ENCODE results near the gene FAM110D.

Gene FAM110D

DNA sequence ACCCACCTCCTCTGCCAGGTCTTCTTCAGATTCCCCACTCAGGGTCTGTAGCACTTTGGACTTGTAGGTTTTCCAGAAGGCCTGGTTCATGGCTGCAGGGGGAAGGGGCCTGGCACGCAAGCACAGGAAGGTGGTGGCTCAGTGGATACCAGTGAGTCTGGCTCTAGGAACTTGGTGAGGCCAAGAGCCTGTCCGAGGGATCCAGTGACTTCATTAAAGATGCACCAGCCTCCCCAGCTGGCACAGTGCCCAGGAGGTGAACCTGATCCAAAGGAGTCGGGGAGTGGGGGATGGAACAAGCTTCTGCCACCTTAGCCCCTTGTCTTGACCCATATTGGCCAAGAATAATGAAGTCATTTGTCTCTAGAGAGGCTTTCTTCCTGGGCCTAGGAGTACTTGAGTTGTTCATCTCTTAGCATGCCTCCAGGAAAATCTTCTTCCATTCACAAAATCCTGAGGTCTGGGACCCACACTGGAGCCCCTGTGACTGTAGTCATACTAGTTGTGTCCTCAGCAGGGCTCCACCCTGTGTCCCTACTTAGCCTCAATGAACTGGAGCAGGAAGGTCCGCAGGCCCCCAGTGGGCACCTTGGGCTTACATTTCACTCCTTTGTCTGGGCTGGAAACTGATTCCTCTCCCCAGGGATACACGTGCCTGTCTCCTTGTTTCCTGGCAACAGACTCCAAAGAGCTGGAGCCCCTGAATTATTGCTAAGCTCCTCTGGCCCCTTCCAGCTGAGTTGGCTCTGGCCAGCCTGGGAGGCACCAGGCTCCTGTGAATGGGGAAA is 9.7 kb downstream of the FAM110D start, which contains the start of gene C1orf232:
TSS of gene C1orf232 (minus strand) at position 554 of the 788 bp plus-strand sequence. CDS start at position 90, 464 bp downstream.
- TF ChIP-seq TAF1 (IDR thresholded peaks at IDR 0.05; ENCODE audit: low read depth, low read length) (no peak), POLR2A (IDR thresholded peaks at IDR 0.05; ENCODE audit: low read depth, low read length) (no peak), POLR2AphosphoS5 (IDR thresholded peaks at IDR 0.05; ENCODE audit: low read depth, low read length) (no peak), SPI1 (IDR thresholded peaks at IDR 0.05; ENCODE audit: low read depth, low read length) (no peak), PAX5 (IDR thresholded peaks at IDR 0.05; ENCODE audit: insufficient read depth, low read length, severe bottlenecking) (no peak), POU2F2 (IDR thresholded peaks at IDR 0.05; ENCODE audit: low read depth, low read length) (no peak)
- FAIRE-seq (no peak), DNase-seq (ENCODE audit: insufficient read length, low spot score) (no peak)

GRCh38 chr1:26169198-26169554 is 10.3 kb downstream of the FAM110D start:
- no peak for FAIRE-seq
- DNase-seq (ENCODE audit: insufficient read length, low spot score), result no peak
- no peak for TF ChIP-seq PAX5 (IDR thresholded peaks at IDR 0.05; ENCODE audit: insufficient read depth, low read length, severe bottlenecking)
- no peak for TF ChIP-seq POLR2AphosphoS5 (IDR thresholded peaks at IDR 0.05; ENCODE audit: low read depth, low read length)
- no peak for TF ChIP-seq TAF1 (IDR thresholded peaks at IDR 0.05; ENCODE audit: low read depth, low read length)
- TF ChIP-seq POLR2A (IDR thresholded peaks at IDR 0.05; ENCODE audit: low read depth, low read length), result no peak
- no peak for TF ChIP-seq SPI1 (IDR thresholded peaks at IDR 0.05; ENCODE audit: low read depth, low read length)
- no peak for TF ChIP-seq POU2F2 (IDR thresholded peaks at IDR 0.05; ENCODE audit: low read depth, low read length)

GRCh38 chr1:26169669-26170471 is 11.0 kb downstream of the FAM110D start, which contains the start of gene ZNF593:
Gene ZNF593 (plus strand): TSS chr1:26169908. CDS start chr1:26169984, 76 bp downstream.
- FAIRE-seq (peak; percentile 100), DNase-seq (ENCODE audit: insufficient read length, low spot score) (peak; percentile 100)
- TF ChIP-seq PAX5 (IDR thresholded peaks at IDR 0.05; ENCODE audit: insufficient read depth, low read length, severe bottlenecking) (no peak), POLR2AphosphoS5 (IDR thresholded peaks at IDR 0.05; ENCODE audit: low read depth, low read length) (0 out of 2 replicates have a peak, but pooled peaks have one; percentile 61), TAF1 (IDR thresholded peaks at IDR 0.05; ENCODE audit: low read depth, low read length) (no peak), POU2F2 (IDR thresholded peaks at IDR 0.05; ENCODE audit: low read depth, low read length) (no peak), SPI1 (IDR thresholded peaks at IDR 0.05; ENCODE audit: low read depth, low read length) (peak; percentile 9; the same call in 1 of the 2 replicates), POLR2A (IDR thresholded peaks at IDR 0.05; ENCODE audit: low read depth, low read length) (peak; percentile 76)

- FAIRE-seq (no peak), DNase-seq (ENCODE audit: insufficient read length, low spot score) (no peak)
- TF ChIP-seq PAX5 (IDR thresholded peaks at IDR 0.05; ENCODE audit: insufficient read depth, low read length, severe bottlenecking) (no peak), POLR2A (IDR thresholded peaks at IDR 0.05; ENCODE audit: low read depth, low read length) (no peak), POU2F2 (IDR thresholded peaks at IDR 0.05; ENCODE audit: low read depth, low read length) (no peak), SPI1 (IDR thresholded peaks at IDR 0.05; ENCODE audit: low read depth, low read length) (no peak), TAF1 (IDR thresholded peaks at IDR 0.05; ENCODE audit: low read depth, low read length) (no peak), POLR2AphosphoS5 (IDR thresholded peaks at IDR 0.05; ENCODE audit: low read depth, low read length) (no peak)
These were observed 11.6 kb downstream of the FAM110D start for GRCh38 chr1:26170472-26170821.

- TF ChIP-seq PAX5 (IDR thresholded peaks at IDR 0.05; ENCODE audit: insufficient read depth, low read length, severe bottlenecking) (no peak), POLR2AphosphoS5 (IDR thresholded peaks at IDR 0.05; ENCODE audit: low read depth, low read length) (no peak)
- no peak for DNase-seq (ENCODE audit: insufficient read length, low spot score)
- no peak for FAIRE-seq
These were observed 12.5 kb downstream of the FAM110D start, which contains the start of gene ZNF593OS for GRCh38 chr1:26171084-26172072. Gene ZNF593OS (minus strand): TSS chr1:26171832. CDS start chr1:26171661, 171 bp downstream.

DNA sequence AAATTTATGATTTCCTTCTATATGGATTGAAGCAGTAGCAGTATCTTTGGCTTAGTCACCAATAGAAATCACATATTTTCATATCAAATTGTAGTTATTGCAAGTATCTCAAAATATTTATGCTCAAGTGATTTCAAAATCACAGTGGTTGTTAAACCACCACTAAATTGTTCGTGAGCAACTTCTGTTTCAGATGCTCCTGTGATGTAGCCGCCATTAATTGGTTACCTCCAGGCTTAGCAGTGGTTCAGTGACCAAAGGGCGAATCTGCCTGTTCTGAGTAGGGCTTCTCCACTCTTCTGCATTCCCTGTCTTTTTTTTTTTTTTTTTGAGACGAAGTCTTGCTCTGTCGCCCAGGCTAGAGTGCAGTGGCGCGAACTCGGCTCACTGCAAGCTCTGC is 16.5 kb downstream of the FAM110D start:
- DNase-seq (ENCODE audit: insufficient read length, low spot score) (no peak), FAIRE-seq (no peak)
- TF ChIP-seq PAX5 (IDR thresholded peaks at IDR 0.05; ENCODE audit: insufficient read depth, low read length, severe bottlenecking) (no peak), POLR2AphosphoS5 (IDR thresholded peaks at IDR 0.05; ENCODE audit: low read depth, low read length) (no peak), POU2F2 (IDR thresholded peaks at IDR 0.05; ENCODE audit: low read depth, low read length) (no peak), TAF1 (IDR thresholded peaks at IDR 0.05; ENCODE audit: low read depth, low read length) (no peak), SPI1 (IDR thresholded peaks at IDR 0.05; ENCODE audit: low read depth, low read length) (no peak), POLR2A (IDR thresholded peaks at IDR 0.05; ENCODE audit: low read depth, low read length) (no peak)

GRCh38 chr1:26177182-26177684 is 18.4 kb downstream of the FAM110D start, which contains the start of gene CNKSR1:
Gene CNKSR1 (plus strand): TSS chr1:26177491. CDS start chr1:26177548, 57 bp downstream.
- no peak for TF ChIP-seq POLR2AphosphoS5 (IDR thresholded peaks at IDR 0.05; ENCODE audit: low read depth, low read length)
- no peak for TF ChIP-seq PAX5 (IDR thresholded peaks at IDR 0.05; ENCODE audit: insufficient read depth, low read length, severe bottlenecking)
- TF ChIP-seq POLR2A (IDR thresholded peaks at IDR 0.05; ENCODE audit: low read depth, low read length), result no peak
- no peak for TF ChIP-seq SPI1 (IDR thresholded peaks at IDR 0.05; ENCODE audit: low read depth, low read length)
- no peak for TF ChIP-seq POU2F2 (IDR thresholded peaks at IDR 0.05; ENCODE audit: low read depth, low read length)
- no peak for TF ChIP-seq TAF1 (IDR thresholded peaks at IDR 0.05; ENCODE audit: low read depth, low read length)
- DNase-seq (ENCODE audit: insufficient read length, low spot score) (no peak), FAIRE-seq (peak; percentile 13)

DNA sequence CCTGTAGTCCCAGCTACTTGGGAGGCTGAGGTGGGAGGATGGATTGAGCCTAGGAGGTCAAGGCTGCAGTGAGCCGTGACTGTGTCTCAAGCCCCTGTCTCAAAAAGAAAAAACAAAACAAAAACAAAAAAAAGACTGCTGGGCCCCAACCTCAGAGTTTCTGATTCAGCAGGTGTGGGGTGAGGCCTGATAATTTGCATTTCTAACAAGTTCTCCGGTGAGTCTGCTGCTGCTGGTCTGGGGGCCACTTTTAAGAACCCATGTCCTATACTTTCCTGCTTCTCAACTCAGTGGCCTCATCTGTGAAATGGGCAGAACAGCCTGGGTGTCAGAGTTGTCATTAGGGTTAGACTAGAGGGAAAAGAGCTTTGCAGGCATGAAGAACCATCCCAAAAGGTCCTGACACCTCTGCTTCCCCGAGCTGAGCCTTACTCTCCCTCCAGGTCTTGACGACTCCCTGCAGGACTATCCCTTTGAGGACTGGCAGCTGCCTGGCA is 21.2 kb downstream of the FAM110D start:
- TF ChIP-seq TAF1 (IDR thresholded peaks at IDR 0.05; ENCODE audit: low read depth, low read length) (no peak), POLR2AphosphoS5 (IDR thresholded peaks at IDR 0.05; ENCODE audit: low read depth, low read length) (no peak), SPI1 (IDR thresholded peaks at IDR 0.05; ENCODE audit: low read depth, low read length) (no peak), PAX5 (IDR thresholded peaks at IDR 0.05; ENCODE audit: insufficient read depth, low read length, severe bottlenecking) (no peak), POLR2A (IDR thresholded peaks at IDR 0.05; ENCODE audit: low read depth, low read length) (no peak), POU2F2 (IDR thresholded peaks at IDR 0.05; ENCODE audit: low read depth, low read length) (no peak)
- no peak for DNase-seq (ENCODE audit: insufficient read length, low spot score)
- no peak for FAIRE-seq

All from GM12891 (cell line).